Natural killer cell (primary cell): ENCODE measurements around the gene CPSF4. TPM values are rescaled to one million over a fixed set of nuclear protein-coding genes. Genes with fewer than 3 reads are reported as not detected.

Experiments used
- ATAC-seq, 3 donors: fragments of 150-1000 bp in 2 of 3; fragments of 200-7000 bp in 1 of 3; cut with Tn5 transposase; 1 replicate in 1 of 3; 2 replicates in 2 of 3; pipeline ENCODE4 v1.10.0; 2021; ENCODE audit warnings: mild to moderate bottlenecking in 2 of 3, moderate library complexity in 2 of 3
- DNase-seq, 2 donors: peaks; one replicate each; pipeline versions ENCODE4 v3.0.0 to v3.0.0-alpha.2; 2013 to 2021; ENCODE audit warnings: mixed read lengths in 1 of 2
- H3K27ac ChIP-seq: one replicate; pipeline ENCODE4 v1.5.1; 2013; ENCODE audit warnings: mild to moderate bottlenecking, low read length
- H3K27me3 ChIP-seq: one replicate; pipeline ENCODE4 v1.6.1; 2013; ENCODE audit warnings: low read length; ENCODE audit not compliant: control insufficient read depth, insufficient read depth
- H3K36me3 ChIP-seq: one replicate; pipeline ENCODE4 v1.6.1; 2013; ENCODE audit warnings: low read length; ENCODE audit not compliant: control insufficient read depth, insufficient read depth
- H3K4me1 ChIP-seq: one replicate; pipeline ENCODE4 v1.6.1; 2013; ENCODE audit warnings: low read length; ENCODE audit not compliant: control insufficient read depth, insufficient read depth
- H3K4me3 ChIP-seq: one replicate; pipeline ENCODE4 v1.5.1; 2013; ENCODE audit warnings: low read length
- H3K9me3 ChIP-seq: one replicate; pipeline ENCODE4 v1.6.1; 2013; ENCODE audit warnings: low read length; ENCODE audit not compliant: control insufficient read depth, insufficient read depth
- H3K27ac Mint-ChIP-seq, 2 donors: one replicate each; pipeline ENCODE4 v1.8.0; 2022; ENCODE audit warnings: mild to moderate bottlenecking in 2 of 2, mixed read lengths in 2 of 2, moderate library complexity in 1 of 2
- H3K27me3 Mint-ChIP-seq, 2 donors: one replicate each; pipeline ENCODE4 v1.8.0; 2022; ENCODE audit warnings: low read depth in 2 of 2, mixed read lengths in 2 of 2
- H3K36me3 Mint-ChIP-seq: one replicate; pipeline ENCODE4 v1.8.0; 2022; ENCODE audit warnings: mixed read lengths
- H3K4me1 Mint-ChIP-seq, 2 donors: one replicate each; pipeline ENCODE4 v1.8.0; 2022; ENCODE audit warnings: mixed read lengths in 2 of 2
- H3K4me3 Mint-ChIP-seq: one replicate; pipeline ENCODE4 v1.8.0; 2022; ENCODE audit warnings: mild to moderate bottlenecking, moderate library complexity, mixed read lengths
- H3K9me3 Mint-ChIP-seq, 2 donors: one replicate each; pipeline ENCODE4 v1.8.0; 2022; ENCODE audit warnings: mixed read lengths in 2 of 2
- CTCF ChIP-seq: fragments of 200-600 bp; IDR thresholded peaks from one replicate; pipeline ENCODE4 v1.8.0; 2022; ENCODE audit warnings: antibody characterized with exemption
- WGBS: methylation state at CpG from one replicate; pipeline ENCODE4 v1.1.7; 2013; ENCODE audit warnings: missing lambda C conversion rate; ENCODE audit not compliant: insufficient coverage; 5-methylcytosine and 5-hydroxymethylcytosine counted together
- intact Hi-C: fragments of 100-400 bp; cut with micrococcal nuclease; formaldehyde crosslinking; loops from one replicate; pipeline ENCODE4 v1.14.2; 2022
- total RNA-seq, 4 donors: library from RNA; stranded (reverse); fragments of 120-200 nt in 1 of 4; gene quantifications; one replicate each; pipeline versions ENCODE4 v1.2.3 to v1.2.4, GENCODE V29; 2013 to 2022

Gene CPSF4
- total RNA-seq, 3 donors from 2014 or later (not counting 1 experiment from before 2014, with no cell fraction given), result 54.0 to 61.6 (median 54.8) TPM

GRCh38 chr7:99455874-99456273 is 17.1 kb downstream of the CPSF4 start:
- H3K27ac Mint-ChIP-seq, result no peak overlapping the region
- H3K4me3 Mint-ChIP-seq, result no peak overlapping the region
- no peaks in the 10 kb centered on the region for H3K9me3 Mint-ChIP-seq
- ATAC-seq (no peak), DNase-seq (no peak)
- Histone ChIP-seq H3K27ac (no peak overlapping the region), H3K27me3 (no peaks in the 10 kb centered on the region), H3K4me1 (no peaks in the 10 kb centered on the region), H3K9me3 (no peaks in the 10 kb centered on the region), H3K4me3 (no peak overlapping the region), H3K36me3 (peaks cover 43% of the 10 kb centered on the region)
- 89% methylated on average over 9 of the region's 9 CpGs for WGBS
- no peak for TF ChIP-seq CTCF
- H3K27me3 Mint-ChIP-seq, result no peaks in the 10 kb centered on the region
- intact Hi-C loops, result loop anchor here (5.0 kb wide), 1 partner anchor 39 kb away; no protein-coding TSS in a partner anchor
- peaks cover 18% of the 10 kb centered on the region in 2 donors for H3K4me1 Mint-ChIP-seq
- H3K36me3 Mint-ChIP-seq, result no peaks in the 10 kb centered on the region

DNA sequence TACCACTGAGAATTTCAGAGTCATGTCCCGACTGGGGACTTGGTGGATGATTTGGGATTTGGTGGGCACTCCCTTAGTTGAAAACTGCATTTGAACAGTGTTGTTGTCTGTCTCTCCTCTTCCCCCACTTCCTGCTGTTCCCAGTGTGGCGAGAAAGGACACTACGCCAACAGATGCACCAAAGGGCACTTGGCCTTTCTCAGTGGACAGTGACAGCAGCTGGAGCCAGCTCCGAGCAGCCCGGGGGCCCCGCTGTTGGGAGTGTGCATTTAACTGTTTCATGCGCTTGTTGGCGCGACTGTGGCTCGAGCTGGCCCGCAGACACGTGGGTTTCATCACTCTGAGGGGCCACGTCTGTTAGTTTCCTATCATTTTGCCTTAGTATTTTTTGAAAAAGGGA is 17.5 kb downstream of the CPSF4 start:
- H3K9me3 ChIP-seq, result no peaks in the 10 kb centered on the region
- H3K4me3 ChIP-seq, result no peak overlapping the region
- intact Hi-C loops, result loop anchor here (5.0 kb wide), 1 partner anchor 39 kb away; no protein-coding TSS in a partner anchor
- H3K9me3 Mint-ChIP-seq, result no peaks in the 10 kb centered on the region
- no peak overlapping the region for H3K4me3 Mint-ChIP-seq
- no peaks in the 10 kb centered on the region for H3K27me3 ChIP-seq
- DNase-seq, result no peak
- H3K4me1 Mint-ChIP-seq, result peaks cover 18% of the 10 kb centered on the region in 2 donors
- no peaks in the 10 kb centered on the region for H3K27me3 Mint-ChIP-seq
- H3K4me1 ChIP-seq, result no peaks in the 10 kb centered on the region
- no peak for ATAC-seq
- peak overlapping the region in 1 of 2 donors; percentile 58 for H3K27ac Mint-ChIP-seq
- H3K36me3 ChIP-seq, result peaks cover 43% of the 10 kb centered on the region
- H3K27ac ChIP-seq, result no peak overlapping the region
- H3K36me3 Mint-ChIP-seq, result no peaks in the 10 kb centered on the region
- TF ChIP-seq CTCF, result no peak
- WGBS, result 91% methylated on average over 13 of the region's 13 CpGs

DNA sequence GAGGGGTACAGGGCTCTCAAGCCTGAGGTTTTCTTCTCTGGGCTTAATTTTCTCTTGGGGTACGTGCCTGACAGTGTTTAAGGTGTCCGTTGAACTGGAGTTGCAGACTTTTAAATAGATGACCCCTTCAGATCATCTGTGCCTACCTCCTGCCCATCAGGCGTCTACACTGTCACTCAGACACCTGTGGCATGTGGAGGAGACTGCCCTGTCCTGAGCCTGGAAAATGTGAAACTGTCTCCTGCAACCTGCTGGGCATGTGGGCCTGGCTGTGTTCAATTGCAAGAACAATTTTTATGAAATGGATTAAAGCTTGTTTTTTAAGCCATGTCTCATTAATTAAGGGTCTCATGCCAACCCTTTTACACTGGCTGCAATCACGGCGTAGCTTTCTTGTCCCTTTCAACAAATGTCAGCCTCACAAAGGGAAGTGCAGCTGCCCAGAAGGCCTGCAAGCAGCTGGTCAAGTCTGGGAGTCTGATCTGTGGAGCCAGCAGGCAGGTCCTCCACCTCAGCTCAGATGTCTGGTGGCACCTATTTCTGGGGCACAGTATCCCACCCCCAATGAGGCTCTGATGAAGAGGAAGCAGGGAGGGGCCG is 18.4 kb downstream of the CPSF4 start:
- WGBS, result 93% methylated on average over 6 of the region's 6 CpGs
- no peak overlapping the region for H3K27ac ChIP-seq
- H3K9me3 ChIP-seq, result no peaks in the 10 kb centered on the region
- ATAC-seq, result no peak
- H3K36me3 Mint-ChIP-seq, result no peaks in the 10 kb centered on the region
- no peaks in the 10 kb centered on the region for H3K27me3 ChIP-seq
- no peaks in the 10 kb centered on the region for H3K27me3 Mint-ChIP-seq
- DNase-seq, result no peak
- TF ChIP-seq CTCF, result no peak
- H3K4me1 ChIP-seq, result no peaks in the 10 kb centered on the region
- intact Hi-C loops, result loop anchor here (5.0 kb wide), 1 partner anchor 40 kb away; no protein-coding TSS in a partner anchor
- peaks cover 42% of the 10 kb centered on the region for H3K36me3 ChIP-seq
- peak overlapping the region in 1 of 2 donors; percentile 58 for H3K27ac Mint-ChIP-seq
- no peak overlapping the region for H3K4me3 ChIP-seq
- H3K4me3 Mint-ChIP-seq, result no peak overlapping the region
- peaks cover 18% of the 10 kb centered on the region in 2 donors for H3K4me1 Mint-ChIP-seq
- no peaks in the 10 kb centered on the region for H3K9me3 Mint-ChIP-seq
